Activated CD8-positive, alpha-beta T cell treated with anti-CD3 and anti-CD28 coated beads, Interleukin-2, amount 10 ng/mL, durations not matched to agents 7 days and 5 days (primary cell): ENCODE data around the gene TCEA2. TPM values are rescaled to one million over a fixed set of nuclear protein-coding genes. Genes with fewer than 3 reads are reported as not detected.

Source experiments
- ATAC-seq: fragments of 150-1000 bp; cut with Tn5 transposase; one replicate; pipeline ENCODE4 v1.10.0; 2021; ENCODE audit warnings: moderate library complexity
- CTCF ChIA-PET: fragments of 350-600 bp; sonication (Branson Sonifier 250); formaldehyde crosslinking; loops from one replicate; lab custom pipeline; 2021; ENCODE audit warnings: antibody characterized with exemption; lab: Charles Lee
- POLR2A ChIA-PET: fragments of 350-600 bp; sonication (Branson Sonifier 250); formaldehyde crosslinking; loops from one replicate; lab custom pipeline; 2021; ENCODE audit warnings: antibody characterized with exemption; lab: Charles Lee
- DNase-seq: peaks from one replicate; pipeline ENCODE4 v3.0.0-alpha.2; 2020
- H3K27ac Mint-ChIP-seq: one replicate; pipeline ENCODE4 v1.8.0; 2021; ENCODE audit warnings: mild to moderate bottlenecking, mixed read lengths
- H3K27me3 Mint-ChIP-seq: one replicate; pipeline ENCODE4 v1.8.0; 2021; ENCODE audit warnings: low read depth, mixed read lengths
- H3K36me3 Mint-ChIP-seq: one replicate; pipeline ENCODE4 v1.8.0; 2021; ENCODE audit warnings: low read depth, mixed read lengths
- H3K4me1 Mint-ChIP-seq: one replicate; pipeline ENCODE4 v1.8.0; 2021; ENCODE audit warnings: low read depth, mixed read lengths
- H3K4me3 Mint-ChIP-seq: one replicate; pipeline ENCODE4 v1.8.0; 2021; ENCODE audit warnings: mild to moderate bottlenecking, mixed read lengths
- H3K9me3 Mint-ChIP-seq: one replicate; pipeline ENCODE4 v1.8.0; 2022; ENCODE audit warnings: mixed read lengths; ENCODE audit not compliant: insufficient read depth
- total RNA-seq, 2 experiments: library from RNA; stranded (reverse); gene quantifications; one replicate each; pipeline ENCODE4 v1.2.3, GENCODE V29; 2021

TCEA2 gene
- total RNA-seq, 2 experiments from 2014 or later, result 49.6 to 55.3 TPM

DNA sequence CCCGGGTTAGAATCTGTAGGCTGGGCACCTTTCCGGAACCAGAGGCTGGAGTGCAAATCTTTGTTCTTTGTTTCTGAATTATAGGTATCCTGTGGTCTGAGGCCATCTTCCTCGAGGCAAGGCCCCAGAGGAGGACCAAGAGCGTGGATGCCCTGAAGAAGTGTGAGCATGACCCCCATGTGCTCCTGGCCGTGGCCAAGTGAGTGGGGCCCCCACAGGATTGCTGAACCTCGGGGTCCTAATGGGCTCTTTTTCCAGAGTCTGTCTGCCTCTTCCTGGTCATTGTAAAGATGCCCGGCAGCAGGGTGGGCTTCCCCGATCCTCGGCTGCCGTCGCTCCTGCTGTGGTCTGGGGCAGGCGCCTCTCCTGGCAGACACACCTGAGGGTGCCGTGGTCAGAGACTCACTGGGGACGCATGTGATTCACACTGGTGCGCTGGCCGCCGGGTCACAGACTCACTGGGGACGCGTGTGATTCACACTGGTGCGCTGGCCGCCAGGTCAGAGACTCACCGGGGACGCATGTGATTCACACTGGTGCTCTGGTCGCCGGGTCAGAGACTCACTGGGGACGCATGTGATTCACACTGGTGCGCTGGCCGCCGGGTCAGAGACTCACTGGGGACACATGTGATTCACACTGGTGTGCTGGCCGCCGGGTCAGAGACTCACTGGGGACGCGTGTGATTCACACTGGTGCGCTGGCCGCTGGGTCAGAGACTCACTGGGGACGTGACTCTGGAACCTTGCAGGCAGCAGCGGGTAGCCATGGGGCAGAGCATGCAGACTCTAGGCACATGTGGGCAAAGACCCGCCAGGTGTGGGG, 33.5 kb upstream of the TCEA2 start:
- ChIA-PET POLR2A (no interaction called here), CTCF (interaction anchor here (0.6 kb wide), 1 partner anchor 41 kb away, joined by 3 read pairs; no protein-coding TSS in a partner anchor)

GRCh38 chr20:64030371-64031134, 32.4 kb upstream of the TCEA2 start:
- Mint-ChIP-seq H3K9me3 (no peaks in the 10 kb centered on the region), H3K4me1 (peaks cover 24% of the 10 kb centered on the region), H3K36me3 (peaks cover 73% of the 10 kb centered on the region), H3K27me3 (no peaks in the 10 kb centered on the region), H3K27ac (peak overlapping the region; percentile 34), H3K4me3 (no peak overlapping the region)
- ChIA-PET CTCF (no interaction called here), POLR2A (no interaction called here)
- no peak for ATAC-seq
- DNase-seq, result no peak

More for the DNA sequence above, 33.5 kb upstream of the TCEA2 start:
- Mint-ChIP-seq H3K4me3 (no peak overlapping the region), H3K27ac (no peak overlapping the region), H3K27me3 (no peaks in the 10 kb centered on the region), H3K36me3 (peaks cover 69% of the 10 kb centered on the region), H3K9me3 (no peaks in the 10 kb centered on the region), H3K4me1 (peaks cover 14% of the 10 kb centered on the region)
- no peak for DNase-seq
- no peak for ATAC-seq

- DNase-seq, result no peak
- H3K4me3 Mint-ChIP-seq, result no peak overlapping the region
- H3K9me3 Mint-ChIP-seq, result no peaks in the 10 kb centered on the region
- peaks cover 37% of the 10 kb centered on the region for H3K4me1 Mint-ChIP-seq
- peaks cover 66% of the 10 kb centered on the region for H3K36me3 Mint-ChIP-seq
- CTCF ChIA-PET, result no interaction called here
- H3K27me3 Mint-ChIP-seq, result no peaks in the 10 kb centered on the region
- H3K27ac Mint-ChIP-seq, result no peak overlapping the region
- no peak for ATAC-seq
- POLR2A ChIA-PET, result no interaction called here
Measured at GRCh38 chr20:64031822-64032314, 31.1 kb upstream of the TCEA2 start.

- DNase-seq, result no peak
- no peak for ATAC-seq
- CTCF ChIA-PET, result interaction anchor here (0.9 to 1.8 kb wide), 3 partner anchors 23 to 237 kb away, joined by 3 to 6 read pairs (median 3); partner anchors contain the start of gene PRPF6
- Mint-ChIP-seq H3K9me3 (no peaks in the 10 kb centered on the region), H3K27ac (peak overlapping the region; percentile 99), H3K4me1 (peaks cover 48% of the 10 kb centered on the region), H3K4me3 (no peak overlapping the region), H3K36me3 (peaks cover 59% of the 10 kb centered on the region), H3K27me3 (no peaks in the 10 kb centered on the region)
- POLR2A ChIA-PET, result no interaction called here
Measured at GRCh38 chr20:64032706-64033624, 30.0 kb upstream of the TCEA2 start.

GRCh38 chr20:64033981-64034493, 29.0 kb upstream of the TCEA2 start:
- no peak for ATAC-seq
- Mint-ChIP-seq H3K4me3 (peak overlapping the region; percentile 31), H3K4me1 (peaks cover 49% of the 10 kb centered on the region), H3K9me3 (no peaks in the 10 kb centered on the region), H3K27me3 (no peaks in the 10 kb centered on the region), H3K27ac (peak overlapping the region; percentile 99), H3K36me3 (peaks cover 52% of the 10 kb centered on the region)
- POLR2A ChIA-PET, result interaction anchor here (0.8 kb wide), 1 partner anchor 56 kb away, joined by 3 read pairs; no protein-coding TSS in a partner anchor
- CTCF ChIA-PET, result interaction anchor here (0.9 to 1.8 kb wide), 4 partner anchors 24 to 238 kb away, joined by 3 to 6 read pairs (median 3); partner anchors contain the start of gene PRPF6
- DNase-seq, result no peak

DNA sequence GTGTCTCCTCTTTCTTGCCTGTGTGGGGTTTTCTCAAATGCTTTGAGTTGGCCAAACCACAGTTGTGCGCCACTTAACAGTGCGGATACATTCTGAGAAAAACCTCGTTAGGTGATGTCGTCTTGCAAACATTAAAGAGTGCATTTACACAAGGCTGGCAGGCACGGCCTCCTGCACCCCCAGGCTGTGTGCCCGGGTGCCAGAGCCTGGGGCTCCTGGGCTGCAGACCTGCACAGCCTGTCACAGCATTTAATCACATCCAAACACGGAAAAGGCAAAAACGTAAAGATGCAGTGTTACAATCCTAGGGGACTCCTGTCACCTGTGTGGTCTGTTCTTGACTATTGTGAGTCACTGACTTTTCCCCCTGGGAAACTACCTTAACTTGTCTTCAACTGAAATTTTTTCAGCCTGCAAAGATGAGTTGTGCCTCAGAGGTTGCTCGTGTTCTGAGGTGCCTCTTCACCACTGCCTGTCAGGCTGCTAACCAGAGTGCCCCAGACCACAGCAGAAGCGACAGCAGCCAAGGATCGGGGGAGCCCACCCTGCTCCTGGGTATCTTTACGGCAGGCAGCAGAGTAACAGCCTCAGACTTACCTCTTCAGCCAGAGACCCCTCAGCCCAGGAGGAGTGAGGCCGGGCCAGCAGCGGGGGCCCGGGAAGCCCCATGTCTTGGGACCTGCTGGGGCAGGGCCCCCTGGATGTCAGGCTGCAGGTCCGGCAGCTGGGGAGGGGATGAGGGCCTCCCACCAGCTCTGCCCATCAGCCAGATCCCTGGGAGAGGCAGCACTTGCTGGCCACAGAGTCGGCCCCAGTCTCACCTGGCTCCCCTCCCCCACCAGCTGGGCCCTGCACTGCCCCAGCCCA, 27.7 kb upstream of the TCEA2 start:
- H3K27ac Mint-ChIP-seq, result peak overlapping the region; percentile 99
- peak overlapping the region; percentile 65 for H3K4me3 Mint-ChIP-seq
- no peaks in the 10 kb centered on the region for H3K9me3 Mint-ChIP-seq
- DNase-seq (peak; percentile 79), ATAC-seq (peak; percentile 43)
- CTCF ChIA-PET, result interaction anchor here (2.2 to 7.5 kb wide), 2 partner anchors 54 to 61 kb away, joined by 9 to 197 read pairs; partner anchors contain the start of genes PRPF6 and SAMD10
- H3K36me3 Mint-ChIP-seq, result peaks cover 39% of the 10 kb centered on the region
- H3K27me3 Mint-ChIP-seq, result no peaks in the 10 kb centered on the region
- POLR2A ChIA-PET, result interaction anchor here (1.2 to 6.0 kb wide), 2 partner anchors 54 to 140 kb away, joined by 3 to 77 read pairs; partner anchors contain the start of genes PRPF6 and SAMD10
- H3K4me1 Mint-ChIP-seq, result peaks cover 61% of the 10 kb centered on the region

GRCh38 chr20:64035933-64036345, 27.1 kb upstream of the TCEA2 start, which contains the start of gene C20orf204:
Gene C20orf204, plus strand, starts transcription at chr20:64036182. Its CDS starts 142 bp downstream, at chr20:64036324.
- Mint-ChIP-seq H3K9me3 (no peaks in the 10 kb centered on the region), H3K27ac (peak within 1 kb of the TSS; percentile 99), H3K27me3 (no peaks in the 10 kb centered on the region), H3K4me1 (peaks cover 68% of the 10 kb centered on the region), H3K36me3 (peaks cover 35% of the 10 kb centered on the region), H3K4me3 (peak within 1 kb of the TSS; percentile 76)
- no peak for DNase-seq
- ChIA-PET CTCF (interaction anchor here (1.6 to 7.5 kb wide), 3 partner anchors 55 to 498 kb away, joined by 4 to 197 read pairs (median 9); partner anchors contain the start of genes PRPF6 and SAMD10), POLR2A (interaction anchor here (1.2 to 6.0 kb wide), 4 partner anchors 11 to 140 kb away, joined by 3 to 77 read pairs (median 4); partner anchors contain the start of genes PRPF6 and SAMD10)
- no peak for ATAC-seq

- H3K36me3 Mint-ChIP-seq, result peaks cover 32% of the 10 kb centered on the region
- H3K4me3 Mint-ChIP-seq, result peak overlapping the region; percentile 76
- no peak for DNase-seq
- ChIA-PET CTCF (interaction anchor here (1.1 to 7.5 kb wide), 6 partner anchors 10 to 499 kb away, joined by 3 to 197 read pairs (median 6); partner anchors contain the start of genes PRPF6, SAMD10 and SOX18), POLR2A (interaction anchor here (0.8 to 6.0 kb wide), 6 partner anchors 11 to 141 kb away, joined by 3 to 77 read pairs (median 4); partner anchors contain the start of genes OPRL1, PRPF6, RGS19 and SAMD10)
- no peak for ATAC-seq
- H3K9me3 Mint-ChIP-seq, result no peaks in the 10 kb centered on the region
- peak overlapping the region; percentile 99 for H3K27ac Mint-ChIP-seq
- no peaks in the 10 kb centered on the region for H3K27me3 Mint-ChIP-seq
- H3K4me1 Mint-ChIP-seq, result peaks cover 74% of the 10 kb centered on the region
Measured at GRCh38 chr20:64036346-64037198, 26.4 kb upstream of the TCEA2 start.

DNA sequence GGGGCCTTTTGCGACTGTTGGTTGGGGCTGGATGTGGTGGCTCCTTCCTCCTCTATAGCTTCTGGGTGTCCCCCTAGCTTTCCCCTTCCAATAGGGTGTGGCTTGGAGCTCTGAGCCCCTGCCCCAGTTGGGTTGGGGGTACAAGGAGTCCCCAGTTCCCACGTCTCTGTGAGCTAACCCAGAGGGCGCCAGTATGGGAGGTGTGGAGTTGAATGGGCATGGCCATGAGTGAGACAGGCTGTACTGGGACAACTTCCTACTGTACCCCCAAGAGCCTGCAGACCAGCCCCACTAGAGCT, 25.9 kb upstream of the TCEA2 start:
- H3K27ac Mint-ChIP-seq, result peak overlapping the region; percentile 99
- no peak for ATAC-seq
- H3K4me1 Mint-ChIP-seq, result peaks cover 80% of the 10 kb centered on the region
- DNase-seq, result no peak
- ChIA-PET CTCF (interaction anchor here (1.1 to 7.5 kb wide), 7 partner anchors 10 to 499 kb away, joined by 3 to 197 read pairs (median 9); partner anchors contain the start of genes LKAAEAR1, PRPF6, SAMD10 and SOX18), POLR2A (interaction anchor here (0.8 to 6.0 kb wide), 5 partner anchors 10 to 59 kb away, joined by 3 to 77 read pairs (median 4); partner anchors contain the start of genes OPRL1, PRPF6, RGS19 and SAMD10)
- no peaks in the 10 kb centered on the region for H3K9me3 Mint-ChIP-seq
- peak overlapping the region; percentile 76 for H3K4me3 Mint-ChIP-seq
- no peaks in the 10 kb centered on the region for H3K27me3 Mint-ChIP-seq
- H3K36me3 Mint-ChIP-seq, result peaks cover 26% of the 10 kb centered on the region
